ENCODE data around the gene TMEM209. TPM values are rescaled to one million over a fixed set of nuclear protein-coding genes. Genes with fewer than 3 reads are reported as not detected.

TMEM209 gene
- total RNA-seq, 1 donor from 2014 or later: 10.8 TPM

- Histone ChIP-seq H3K27me3 (no peaks in the 10 kb centered on the region), H3K27ac (no peak overlapping the region), H3K36me3 (peaks cover 0 to 62% of the 10 kb centered on the region in 2 donors), H3K4me3 (no peak overlapping the region), H3K9me3 (no peaks in the 10 kb centered on the region), H3K4me1 (peaks cover 13% of the 10 kb centered on the region)
- no peak for TF ChIP-seq POLR2AphosphoS5 (IDR thresholded peaks at IDR 0.05; ENCODE audit: insufficient read depth in 1 of 2, low read depth in 1 of 2)
- no peak for TF ChIP-seq CTCF (IDR thresholded peaks at IDR 0.05)
- TF ChIP-seq POLR2A (IDR thresholded peaks at IDR 0.05): no peak
- intact Hi-C loops (cut with DNase I): no loop called here
- DNase-seq (ENCODE audit: extremely low spot score in 2 of 2): no peak
Measured at GRCh38 chr7:130123501-130123900, 81.7 kb downstream of the TMEM209 start.

GRCh38 chr7:130118801-130119200, 86.4 kb downstream of the TMEM209 start:
- Histone ChIP-seq H3K36me3 (peaks cover 0 to 37% of the 10 kb centered on the region in 2 donors), H3K4me1 (no peaks in the 10 kb centered on the region), H3K9me3 (no peaks in the 10 kb centered on the region), H3K4me3 (no peak overlapping the region), H3K27ac (no peak overlapping the region), H3K27me3 (no peaks in the 10 kb centered on the region)
- TF ChIP-seq POLR2AphosphoS5 (IDR thresholded peaks at IDR 0.05; ENCODE audit: insufficient read depth in 1 of 2, low read depth in 1 of 2) (no peak), CTCF (IDR thresholded peaks at IDR 0.05) (no peak), POLR2A (IDR thresholded peaks at IDR 0.05) (no peak)
- intact Hi-C loops (cut with DNase I): no loop called here
- DNase-seq (ENCODE audit: extremely low spot score in 2 of 2): no peak

DNA sequence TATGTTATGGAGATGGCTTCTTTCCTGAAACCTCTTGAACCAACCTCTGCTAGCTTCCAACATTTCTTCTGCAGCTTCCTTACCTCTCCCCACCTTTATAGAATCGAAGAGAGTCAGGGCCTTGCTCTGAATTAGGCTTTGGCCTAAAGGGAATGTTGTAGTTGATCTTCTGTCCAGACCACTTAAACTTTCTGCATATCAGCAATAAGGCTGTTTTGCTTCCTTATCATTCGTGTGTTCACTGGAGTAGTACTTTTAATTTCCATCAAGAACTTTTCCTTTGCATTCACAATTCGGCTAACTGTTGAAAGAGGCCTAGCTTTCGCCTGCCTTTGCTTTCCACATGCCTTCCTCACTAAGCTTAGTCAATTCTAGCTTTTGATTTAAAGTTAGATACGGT, 86.9 kb downstream of the TMEM209 start:
- no peaks in the 10 kb centered on the region for H3K4me1 ChIP-seq
- peaks cover 0 to 37% of the 10 kb centered on the region in 2 donors for H3K36me3 ChIP-seq
- H3K4me3 ChIP-seq: no peak overlapping the region
- DNase-seq (ENCODE audit: extremely low spot score in 2 of 2): no peak
- no peaks in the 10 kb centered on the region for H3K27me3 ChIP-seq
- TF ChIP-seq POLR2AphosphoS5 (IDR thresholded peaks at IDR 0.05; ENCODE audit: insufficient read depth in 1 of 2, low read depth in 1 of 2) (no peak), CTCF (IDR thresholded peaks at IDR 0.05) (no peak), POLR2A (IDR thresholded peaks at IDR 0.05) (no peak)
- intact Hi-C loops (cut with DNase I): no loop called here
- no peak overlapping the region for H3K27ac ChIP-seq
- H3K9me3 ChIP-seq: no peaks in the 10 kb centered on the region

GRCh38 chr7:130114776-130115175, 90.4 kb downstream of the TMEM209 start:
- Histone ChIP-seq H3K27me3 (no peaks in the 10 kb centered on the region), H3K9me3 (no peaks in the 10 kb centered on the region), H3K27ac (no peak overlapping the region), H3K36me3 (peaks cover 0 to 7% of the 10 kb centered on the region in 2 donors), H3K4me3 (no peak overlapping the region), H3K4me1 (no peaks in the 10 kb centered on the region)
- intact Hi-C loops (cut with DNase I): no loop called here
- TF ChIP-seq POLR2AphosphoS5 (IDR thresholded peaks at IDR 0.05; ENCODE audit: insufficient read depth in 1 of 2, low read depth in 1 of 2): no peak
- TF ChIP-seq POLR2A (IDR thresholded peaks at IDR 0.05): no peak
- TF ChIP-seq CTCF (IDR thresholded peaks at IDR 0.05): no peak
- no peak for DNase-seq (ENCODE audit: extremely low spot score in 2 of 2)

Other genes starting within 250 kb of the TMEM209 start
- 10.1 TPM for gene ZC3HC1, start 154.0 kb downstream of the TMEM209 start, total RNA-seq
- gene KLHDC10, start 134.9 kb downstream of the TMEM209 start, total RNA-seq: 13.5 TPM
- not detected for gene SSMEM1, start 2.5 kb upstream of the TMEM209 start, total RNA-seq
- gene CPA2, start 61.5 kb upstream of the TMEM209 start, total RNA-seq: not detected
- 8.8 TPM for gene CPA4, start 87.8 kb upstream of the TMEM209 start, total RNA-seq
- not detected for gene CPA5, start 139.4 kb upstream of the TMEM209 start, total RNA-seq
- gene CPA1, start 175.1 kb upstream of the TMEM209 start, total RNA-seq: not detected
- 4.7 TPM for gene CEP41, start 235.6 kb upstream of the TMEM209 start, total RNA-seq

Measured in vagina (tissue), 2 donors.